Endothelial cell of umbilical vein (primary cell): ENCODE measurements around the gene TAS1R1. TPM values are rescaled to one million over a fixed set of nuclear protein-coding genes. Genes with fewer than 3 reads are reported as not detected.

Experiments
- BruUV-seq: library from RNA; stranded (reverse); fragments of 400-500 nt; replicated peaks from 2 replicates; lab custom pipeline; 2021; lab: Mats Ljungman, UMichigan
- CTCF ChIA-PET: fragments of 300-600, 350-600 bp; sonication (Branson Sonifier 250); formaldehyde crosslinking; loops from one replicate; lab custom pipeline; 2021; ENCODE audit warnings: antibody characterized with exemption, inconsistent platforms; lab: Charles Lee
- POLR2A ChIA-PET: fragments of 300-600, 350-600 bp; sonication (Branson Sonifier 250); formaldehyde crosslinking; loops from one replicate; lab custom pipeline; 2021; ENCODE audit warnings: antibody characterized with exemption, inconsistent platforms; lab: Charles Lee
- DNase-seq: peaks from one replicate; pipeline ENCODE4 v3.0.0-alpha.2; 2011; ENCODE audit warnings: low read depth, low spot score
- FAIRE-seq: peaks from 2 replicates; lab custom pipeline; 2011; peaks lifted over from hg19 to GRCh38; lab: Jason Lieb, UNC
- H2AFZ ChIP-seq: 2 replicates; pipeline ENCODE4 v1.6.0; 2012; ENCODE audit warnings: low read depth, low read length, control low read depth, inconsistent platforms
- H3K27ac ChIP-seq: 2 replicates; pipeline ENCODE4 v1.5.1; 2011; ENCODE audit warnings: low read depth, mild to moderate bottlenecking, control low read depth, low read length, moderate library complexity; ENCODE audit not compliant: insufficient read depth
- H3K27me3 ChIP-seq, 2 experiments: 2 replicates each; pipeline versions ENCODE4 v1.6.0 to v1.6.1; 2011; ENCODE audit warnings: low read length in 2 of 2, mixed read lengths in 1 of 2; ENCODE audit not compliant: control insufficient read depth in 2 of 2, insufficient read depth in 2 of 2
- H3K36me3 ChIP-seq, 2 experiments: 2 replicates in 1 of 2; 3 replicates in 1 of 2; pipeline ENCODE4 v1.5.1; 2011; ENCODE audit warnings: low read length in 2 of 2, mild to moderate bottlenecking in 1 of 2, moderate library complexity in 1 of 2; ENCODE audit not compliant: control insufficient read depth in 2 of 2, insufficient read depth in 2 of 2; ENCODE audit errors: extremely low read depth in 1 of 2
- H3K4me1 ChIP-seq: 3 replicates; pipeline ENCODE4 v1.5.1; 2011; ENCODE audit warnings: mild to moderate bottlenecking, low read length; ENCODE audit not compliant: control insufficient read depth, insufficient read depth; ENCODE audit errors: extremely low read depth
- H3K4me2 ChIP-seq: 2 replicates; pipeline ENCODE4 v1.6.1; 2011; ENCODE audit warnings: low read length, control low read depth, mixed read lengths; ENCODE audit not compliant: insufficient read depth
- H3K4me3 ChIP-seq, 3 experiments: fragments of 200-600 bp in 1 of 3; sonication (generic), shearing (Covaris generic) in 1 of 3; replicated peaks in 1 of 3; 2 replicates each; pipeline ENCODE4 v1.5.1; 2011 to 2016; ENCODE audit warnings: control low read depth in 3 of 3, low read length in 3 of 3, mild to moderate bottlenecking in 2 of 3, inconsistent platforms in 1 of 3, low read depth in 1 of 3, moderate library complexity in 1 of 3; ENCODE audit not compliant: insufficient read depth in 1 of 3
- H3K79me2 ChIP-seq: 2 replicates; pipeline ENCODE4 v1.6.0; 2012; ENCODE audit warnings: low read length, inconsistent platforms; ENCODE audit not compliant: control insufficient read depth, insufficient read depth
- H3K9ac ChIP-seq: replicated peaks from 2 replicates; pipeline ENCODE3; 2011; ENCODE audit warnings: low read length, control low read depth; ENCODE audit not compliant: insufficient read depth; ENCODE audit errors: extremely low read depth
- H3K9me1 ChIP-seq: replicated peaks from 3 replicates; pipeline ENCODE4 v1.6.0; 2011; ENCODE audit warnings: mild to moderate bottlenecking, low read length; ENCODE audit not compliant: control insufficient read depth, insufficient read depth; ENCODE audit errors: extremely low read depth
- H3K9me3 ChIP-seq: replicated peaks from 2 replicates; pipeline ENCODE4 v1.5.1; 2012; ENCODE audit warnings: low read length, inconsistent platforms; ENCODE audit not compliant: control insufficient read depth, insufficient read depth
- H4K20me1 ChIP-seq: replicated peaks from 2 replicates; pipeline ENCODE3; 2011; ENCODE audit warnings: mild to moderate bottlenecking, low read length; ENCODE audit not compliant: control insufficient read depth, insufficient read depth; ENCODE audit errors: extremely low read depth
- EZH2 ChIP-seq: IDR thresholded peaks from 2 replicates; pipeline ENCODE4 v1.6.1; 2012; ENCODE audit warnings: borderline replicate concordance, low read depth, mild to moderate bottlenecking, moderate library complexity, low read length, inconsistent platforms; ENCODE audit not compliant: severe bottlenecking
- FOS ChIP-seq: IDR thresholded peaks from 2 replicates; pipeline ENCODE4 v1.6.1; 2011; ENCODE audit warnings: mild to moderate bottlenecking, low read length, moderate library complexity, borderline replicate concordance; ENCODE audit not compliant: insufficient read depth
- JUN ChIP-seq: IDR thresholded peaks from 2 replicates; pipeline ENCODE4 v1.6.1; 2011; ENCODE audit warnings: borderline replicate concordance, low read depth; ENCODE audit not compliant: insufficient read length, insufficient read depth
- MYC ChIP-seq: IDR thresholded peaks from one replicate; pipeline ENCODE4 v1.6.1; 2011; ENCODE audit warnings: mild to moderate bottlenecking, low read depth, low read length
- POLR2A ChIP-seq: IDR thresholded peaks from 2 replicates; pipeline ENCODE4 v1.6.1; 2012; ENCODE audit warnings: low read depth, mild to moderate bottlenecking, control low read depth, low read length
- POLR2AphosphoS5 ChIP-seq: IDR thresholded peaks from 2 replicates; pipeline ENCODE4 v1.6.1; 2012; ENCODE audit warnings: low read depth, mild to moderate bottlenecking, control low read depth, low read length, moderate library complexity; ENCODE audit not compliant: insufficient read depth
- dilution Hi-C: fragments of 300-500 bp; cut with MboI; formaldehyde crosslinking; loops from one replicate; pipeline ENCODE4 v1.15.0; 2019; ENCODE audit warnings: low sequenced_read_pairs; ENCODE audit not compliant: extremely low pct_ligation_motif_present
- intact Hi-C: fragments of 100-400 bp; cut with micrococcal nuclease; formaldehyde crosslinking; loops from one replicate; pipeline ENCODE4 v1.10.0; 2022
- polyA plus RNA-seq, 4 experiments: library from polyadenylated mRNA; depleted of rRNA in 3 of 4; stranded (reverse) in 3 of 4; unstranded in 1 of 4; fragments of >200 nt; gene quantifications; 2 replicates each; pipeline versions ENCODE4 v1.2.1 to v1.2.3, GENCODE V29; 2011 to 2012; ENCODE audit warnings: missing spikeins in 1 of 4
- total RNA-seq: library from RNA; stranded (reverse); gene quantifications from 2 replicates; pipeline ENCODE4 v1.2.3, GENCODE V29; 2021
- TF ChIP-seq, protein P1 (sequence below): IDR thresholded peaks from 2 replicates; pipeline ENCODE4 v1.6.1; 2011; ENCODE audit not compliant: insufficient read depth, insufficient read length

Gene TAS1R1
- total and polyA plus RNA-seq, 2 donors (not counting 3 experiments of a cell fraction or from before 2014, with no cell fraction given), result not detected

DNA sequence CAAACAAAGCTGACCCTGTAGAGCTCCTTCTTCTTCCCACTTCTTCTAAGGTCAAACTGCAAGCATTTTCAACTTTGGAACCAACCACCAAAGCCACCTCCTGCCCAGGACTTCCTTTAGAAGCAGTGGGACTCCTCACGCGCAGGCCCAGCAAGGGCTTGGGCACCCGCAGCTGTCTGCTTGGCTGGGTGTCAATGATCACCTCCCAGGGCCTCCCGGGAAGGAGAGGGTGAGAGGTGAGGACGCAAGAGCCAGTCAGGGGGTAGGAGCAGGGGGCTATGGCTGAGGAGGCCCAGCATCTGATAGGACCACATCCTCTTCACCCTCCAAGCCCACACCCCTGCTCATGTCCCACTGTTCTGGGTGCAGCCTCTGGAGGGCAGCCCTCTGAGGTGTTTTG, 37.3 kb downstream of the TAS1R1 start:
- no peak overlapping the region for H3K9ac ChIP-seq
- no peaks in the 10 kb centered on the region for H4K20me1 ChIP-seq
- peaks cover 16% of the 10 kb centered on the region for H3K79me2 ChIP-seq
- TSS peak; percentile 1 for BruUV-seq
- POLR2A ChIA-PET, result no interaction called here
- H3K4me2 ChIP-seq, result no peak overlapping the region
- FAIRE-seq, result no peak
- no peak overlapping the region for H2AFZ ChIP-seq
- CTCF ChIA-PET, result no interaction called here
- H3K4me3 ChIP-seq, result no peak overlapping the region
- dilution Hi-C loops, result no loop called here
- intact Hi-C loops, result no loop called here
- TF ChIP-seq POLR2A, result peak; percentile 4
- no peak for TF ChIP-seq EZH2
- TF ChIP-seq MYC, result no peak
- H3K27ac ChIP-seq, result no peak overlapping the region
- no peaks in the 10 kb centered on the region for H3K9me3 ChIP-seq
- DNase-seq, result no peak
- peaks cover 4 to 48% of the 10 kb centered on the region in 2 experiments for H3K36me3 ChIP-seq
- H3K4me1 ChIP-seq, result no peaks in the 10 kb centered on the region
- H3K9me1 ChIP-seq, result no peaks in the 10 kb centered on the region
- no peaks in the 10 kb centered on the region for H3K27me3 ChIP-seq

DNA sequence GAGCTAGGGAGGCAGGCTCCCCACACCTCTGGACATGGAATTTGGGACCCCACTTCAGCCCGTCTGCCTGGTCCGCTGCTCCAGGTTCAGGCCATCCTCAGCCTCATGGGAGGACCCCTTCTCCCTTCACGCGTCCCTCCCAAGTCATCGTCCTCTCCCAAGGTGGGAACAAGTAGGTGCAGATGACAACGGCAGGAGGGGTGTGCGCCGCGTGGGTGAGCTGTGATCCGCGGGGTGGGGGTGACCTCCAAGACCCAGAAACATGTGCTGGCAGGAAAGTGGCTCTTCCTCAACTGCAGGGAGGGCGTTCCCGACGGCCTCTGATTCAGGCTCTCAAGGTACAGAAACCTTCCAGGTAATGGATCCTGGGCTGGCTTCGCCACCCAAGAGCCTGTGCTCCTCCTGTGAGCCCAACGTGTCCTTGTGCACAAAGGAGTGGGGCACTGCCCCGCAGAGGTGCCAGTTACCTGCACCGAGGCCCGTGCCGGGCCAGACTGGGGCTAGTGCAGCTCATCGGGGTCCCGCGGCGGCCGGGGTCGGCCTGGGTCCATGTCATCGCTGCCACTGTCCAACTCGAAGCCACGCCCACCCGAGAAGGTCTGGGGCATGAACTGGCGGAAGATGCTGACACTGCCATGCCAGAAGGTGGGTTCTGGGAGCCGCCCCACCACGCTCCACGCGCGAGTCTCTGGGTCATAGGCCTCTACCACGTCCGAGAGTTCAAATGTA, 37.9 kb downstream of the TAS1R1 start:
- Histone ChIP-seq H3K9ac (no peak overlapping the region), H2AFZ (no peak overlapping the region), H4K20me1 (no peaks in the 10 kb centered on the region), H3K4me3 (no peak overlapping the region), H3K27ac (no peak overlapping the region), H3K9me1 (no peaks in the 10 kb centered on the region), H3K27me3 (no peaks in the 10 kb centered on the region), H3K9me3 (no peaks in the 10 kb centered on the region), H3K79me2 (peaks cover 22% of the 10 kb centered on the region), H3K36me3 (peaks cover 6 to 51% of the 10 kb centered on the region in 2 experiments), H3K4me2 (no peak overlapping the region), H3K4me1 (no peaks in the 10 kb centered on the region)
- no TSS peak for BruUV-seq
- intact Hi-C loops, result no loop called here
- POLR2A ChIA-PET, result no interaction called here
- dilution Hi-C loops, result no loop called here
- TF ChIP-seq EZH2 (no peak), POLR2A (no peak), JUN (no peak), POLR2AphosphoS5 (no peak), FOS (no peak)
- TF ChIP-seq, protein P1, sequence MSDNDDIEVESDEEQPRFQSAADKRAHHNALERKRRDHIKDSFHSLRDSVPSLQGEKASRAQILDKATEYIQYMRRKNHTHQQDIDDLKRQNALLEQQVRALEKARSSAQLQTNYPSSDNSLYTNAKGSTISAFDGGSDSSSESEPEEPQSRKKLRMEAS, result no peak
- CTCF ChIA-PET, result no interaction called here
- FAIRE-seq (no peak), DNase-seq (no peak)
